ENCODE measurements around the gene TAB3.

TAB3 gene

GRCh38 chrX:30889147-30890140 lies at the start of gene TAB3:
Gene TAB3 (minus strand): TSS chrX:30889254. CDS start chrX:30859588, 29,666 bp downstream.
- peak; percentile 95 to 99 for DNase-seq

GRCh38 chrX:30938295-30938694 lies 49.2 kb upstream of the TAB3 start:
- DNase-seq = no peak

GRCh38 chrX:30935985-30936384 lies 46.9 kb upstream of the TAB3 start:
- DNase-seq = peak in 1 of 2 experiments; percentile 22

GRCh38 chrX:30931920-30932319 lies 42.9 kb upstream of the TAB3 start:
- DNase-seq = no peak

- no peak for DNase-seq
These were observed 41.6 kb upstream of the TAB3 start for GRCh38 chrX:30930679-30931078.

GRCh38 chrX:30930143-30930542 lies 41.1 kb upstream of the TAB3 start:
- DNase-seq = no peak

- DNase-seq = no peak
These were observed 31.2 kb upstream of the TAB3 start for GRCh38 chrX:30920271-30920670.

GRCh38 chrX:30918480-30918879 lies 29.4 kb upstream of the TAB3 start:
- DNase-seq = no peak

GRCh38 chrX:30913492-30913891 lies 24.4 kb upstream of the TAB3 start:
- no peak for DNase-seq

- DNase-seq = no peak
These were observed 21.2 kb upstream of the TAB3 start for GRCh38 chrX:30910124-30910860.

- no peak for DNase-seq
These were observed 17.7 kb upstream of the TAB3 start for GRCh38 chrX:30906726-30907125.

GRCh38 chrX:30905321-30905720 lies 16.3 kb upstream of the TAB3 start:
- no peak for DNase-seq

- DNase-seq = peak in 1 of 2 experiments; percentile 27
These were observed 15.6 kb upstream of the TAB3 start for GRCh38 chrX:30904632-30905031.

GRCh38 chrX:30904186-30904585 lies 15.1 kb upstream of the TAB3 start:
- no peak for DNase-seq

- DNase-seq = no peak
These were observed 11.2 kb upstream of the TAB3 start for GRCh38 chrX:30900227-30900626.

GRCh38 chrX:30898886-30899285 lies 9.8 kb upstream of the TAB3 start:
- no peak for DNase-seq

GRCh38 chrX:30895370-30895769 lies 6.3 kb upstream of the TAB3 start:
- DNase-seq = no peak

GRCh38 chrX:30893206-30893605 lies 4.2 kb upstream of the TAB3 start:
- no peak for DNase-seq

GRCh38 chrX:30892591-30892990 lies 3.5 kb upstream of the TAB3 start:
- DNase-seq = no peak

GRCh38 chrX:30888526-30889146 lies 418 bp downstream of the TAB3 start:
- peak in 1 of 2 experiments; percentile 39 for DNase-seq

- no peak for DNase-seq
These were observed 1.3 kb downstream of the TAB3 start for GRCh38 chrX:30887721-30888120.

GRCh38 chrX:30887288-30887687 lies 1.8 kb downstream of the TAB3 start:
- DNase-seq = no peak

GRCh38 chrX:30885136-30885535 lies 3.9 kb downstream of the TAB3 start:
- DNase-seq = no peak
